Measurements from ENCODE around the gene RHOT2. TPM values are rescaled to one million over a fixed set of nuclear protein-coding genes. Genes with fewer than 3 reads are reported as not detected.

RHOT2 gene
- total and polyA plus RNA-seq, 2 donors (not counting 3 experiments of a cell fraction or from before 2014, with no cell fraction given): 106 to 139 TPM

GRCh38 chr16:678209-678857 is 10.4 kb downstream of the RHOT2 start:
- Histone ChIP-seq H3K27ac (ENCODE audit: insufficient read depth, low read depth, low read length) (no peak overlapping the region), H2AFZ (ENCODE audit: low read depth, low read length) (no peak overlapping the region), H3K4me1 (ENCODE audit: control insufficient read depth, extremely low read depth, insufficient read depth, low read length) (peaks cover 16% of the 10 kb centered on the region), H3K9me3 (replicated peaks; ENCODE audit: control insufficient read depth, insufficient read depth, low read length) (no peaks in the 10 kb centered on the region), H3K27me3 (ENCODE audit: control insufficient read depth in 2 of 2, insufficient read depth in 2 of 2, low read length in 2 of 2) (no peaks in the 10 kb centered on the region), H3K4me2 (ENCODE audit: insufficient read depth, low read length) (no peak overlapping the region), H3K79me2 (ENCODE audit: control insufficient read depth, insufficient read depth, low read length) (peaks cover 28% of the 10 kb centered on the region), H3K36me3 (ENCODE audit: control insufficient read depth in 2 of 2, extremely low read depth in 1 of 2, insufficient read depth in 2 of 2, low read length in 2 of 2) (peaks cover 7 to 14% of the 10 kb centered on the region in 2 experiments), H3K9ac (replicated peaks; ENCODE audit: extremely low read depth, insufficient read depth, low read length) (no peak overlapping the region), H3K9me1 (replicated peaks; ENCODE audit: control insufficient read depth, extremely low read depth, insufficient read depth, low read length) (no peaks in the 10 kb centered on the region), H3K4me3 (replicated peaks in 1 of 3; ENCODE audit: insufficient read depth in 1 of 3, low read depth in 1 of 3, low read length in 3 of 3) (no peak overlapping the region), H4K20me1 (replicated peaks; ENCODE audit: control insufficient read depth, extremely low read depth, insufficient read depth, low read length) (no peaks in the 10 kb centered on the region)
- FAIRE-seq (no peak), DNase-seq (ENCODE audit: low read depth, low spot score) (no peak)
- intact Hi-C loops (cut with micrococcal nuclease) (no loop called here), dilution Hi-C loops (cut with MboI; ENCODE audit: extremely low pct_ligation_motif_present, low sequenced_read_pairs) (no loop called here)
- POLR2A ChIA-PET: no interaction called here
- no TSS peak for BruUV-seq (replicated peaks)
- TF ChIP-seq JUN (IDR thresholded peaks at IDR 0.05; ENCODE audit: borderline replicate concordance, insufficient read depth, insufficient read length, low read depth): no peak
- TF ChIP-seq MAX (IDR thresholded peaks at IDR 0.05; ENCODE audit: insufficient read depth, insufficient read length): no peak
- no peak for TF ChIP-seq MYC (IDR thresholded peaks at IDR 0.05; ENCODE audit: low read depth, low read length)
- no peak for TF ChIP-seq CTCF (IDR thresholded peaks at IDR 0.05; ENCODE audit: extremely low read depth in 1 of 2, insufficient read depth in 1 of 2, low read depth in 1 of 2, low read length in 2 of 2)
- no peak for TF ChIP-seq POLR2A (IDR thresholded peaks at IDR 0.05; ENCODE audit: low read depth, low read length)
- no peak for TF ChIP-seq FOS (IDR thresholded peaks at IDR 0.05; ENCODE audit: borderline replicate concordance, insufficient read depth, low read length)
- TF ChIP-seq POLR2AphosphoS5 (IDR thresholded peaks at IDR 0.05; ENCODE audit: insufficient read depth, low read depth, low read length): no peak
- no peak for TF ChIP-seq EZH2 (IDR thresholded peaks at IDR 0.05; ENCODE audit: borderline replicate concordance, low read depth, low read length, severe bottlenecking)
- no peak for TF ChIP-seq GATA2 (IDR thresholded peaks at IDR 0.05; ENCODE audit: insufficient read depth, insufficient read length, low read depth, low read length)
- CTCF ChIA-PET: no interaction called here

Measured in endothelial cell of umbilical vein (primary cell).